WTC11 (cell line): ENCODE measurements around the gene RSKR. TPM values are rescaled to one million over a fixed set of nuclear protein-coding genes. Genes with fewer than 3 reads are reported as not detected.

Experiments used
- ATAC-seq: fragments of 200-7000 bp; cut with Tn5 transposase; 2 replicates; pipeline ENCODE4 v1.10.0; 2021; ENCODE audit warnings: mild to moderate bottlenecking, moderate library complexity
- CTCF ChIA-PET: fragments of 300-600 bp; sonication (Branson Sonifier 250); formaldehyde crosslinking; loops from one replicate; lab custom pipeline; 2021; ENCODE audit warnings: antibody characterized with exemption; lab: Charles Lee
- POLR2A ChIA-PET: fragments of 350-600 bp; sonication (Branson Sonifier 250); formaldehyde crosslinking; loops from one replicate; lab custom pipeline; 2021; ENCODE audit warnings: antibody characterized with exemption; lab: Charles Lee
- DNase-seq: peaks from one replicate; pipeline ENCODE4 v3.0.0; 2021; ENCODE audit warnings: low spot score
- H3K27ac Mint-ChIP-seq: 2 replicates; pipeline ENCODE4 v1.8.0; 2021; ENCODE audit warnings: mixed read lengths
- H3K27me3 Mint-ChIP-seq: 2 replicates; pipeline ENCODE4 v1.8.0; 2021; ENCODE audit warnings: low read depth, mild to moderate bottlenecking, moderate library complexity, mixed read lengths
- H3K36me3 Mint-ChIP-seq: 2 replicates; pipeline ENCODE4 v1.8.0; 2021; ENCODE audit warnings: mixed read lengths
- H3K4me1 Mint-ChIP-seq: 2 replicates; pipeline ENCODE4 v1.8.0; 2022; ENCODE audit warnings: mixed read lengths
- H3K4me3 Mint-ChIP-seq: 2 replicates; pipeline ENCODE4 v1.8.0; 2021; ENCODE audit warnings: mild to moderate bottlenecking, moderate library complexity, mixed read lengths
- H3K9me3 Mint-ChIP-seq: 2 replicates; pipeline ENCODE4 v1.8.0; 2021; ENCODE audit warnings: mixed read lengths
- ATF2 ChIP-seq: sonication (generic); formaldehyde crosslinking; IDR thresholded peaks from 2 replicates; pipeline ENCODE4 v1.8.1; 2022; ENCODE audit warnings: low read depth, missing genetic modification reagents, borderline replicate concordance
- ATF6 ChIP-seq: sonication (generic); formaldehyde crosslinking; IDR thresholded peaks from 2 replicates; pipeline ENCODE4 v1.8.1; 2023; ENCODE audit warnings: mild to moderate bottlenecking, missing genetic modification reagents
- CREB1 ChIP-seq: sonication (generic); formaldehyde crosslinking; IDR thresholded peaks from 2 replicates; pipeline ENCODE4 v1.8.0; 2023; ENCODE audit warnings: mild to moderate bottlenecking, missing genetic modification reagents
- CREM ChIP-seq: sonication (generic); formaldehyde crosslinking; IDR thresholded peaks from 2 replicates; pipeline ENCODE4 v1.8.1; 2022; ENCODE audit warnings: mild to moderate bottlenecking, missing genetic modification reagents, moderate library complexity
- E2F4 ChIP-seq: sonication (generic); formaldehyde crosslinking; IDR thresholded peaks from 2 replicates; pipeline ENCODE4 v1.8.1; 2022; ENCODE audit warnings: low read depth, mild to moderate bottlenecking, moderate library complexity, missing genetic modification reagents, borderline replicate concordance
- FOXP4 ChIP-seq: sonication (generic); formaldehyde crosslinking; IDR thresholded peaks from 2 replicates; pipeline ENCODE4 v1.8.0; 2022; ENCODE audit warnings: mild to moderate bottlenecking, missing genetic modification reagents
- HMGA2 ChIP-seq: fragments of 250-450 bp; sonication (Bioruptor Pico); IDR thresholded peaks from 2 replicates; pipeline ENCODE4 v1.4.0; 2021; ENCODE audit warnings: mild to moderate bottlenecking, moderate library complexity
- HMGXB4 ChIP-seq: sonication (generic); formaldehyde crosslinking; IDR thresholded peaks from 2 replicates; pipeline ENCODE4 v1.8.1; 2023; ENCODE audit warnings: mild to moderate bottlenecking, moderate library complexity, missing genetic modification reagents
- JUN ChIP-seq: sonication (generic); formaldehyde crosslinking; IDR thresholded peaks from 2 replicates; pipeline ENCODE4 v1.8.0; 2023; ENCODE audit warnings: mild to moderate bottlenecking, missing genetic modification reagents
- MAX ChIP-seq: sonication (generic); formaldehyde crosslinking; IDR thresholded peaks from 2 replicates; pipeline ENCODE4 v1.8.0; 2022; ENCODE audit warnings: mild to moderate bottlenecking, missing genetic modification reagents
- MXD4 ChIP-seq: fragments of 250-450 bp; sonication (Bioruptor Pico); IDR thresholded peaks from 2 replicates; pipeline ENCODE4 v1.8.0; 2021; ENCODE audit warnings: mild to moderate bottlenecking, moderate library complexity, borderline replicate concordance
- PRDM15 ChIP-seq: sonication (generic); formaldehyde crosslinking; IDR thresholded peaks from 2 replicates; pipeline ENCODE4 v1.8.0; 2022; ENCODE audit warnings: missing genetic modification reagents
- SOX15 ChIP-seq: fragments of 250-450 bp; sonication (Bioruptor Pico); IDR thresholded peaks from 2 replicates; pipeline ENCODE4 v1.9.0; 2021; ENCODE audit warnings: mild to moderate bottlenecking
- USF2 ChIP-seq: sonication (generic); formaldehyde crosslinking; IDR thresholded peaks from 2 replicates; pipeline ENCODE4 v1.8.1; 2023; ENCODE audit warnings: mild to moderate bottlenecking, missing genetic modification reagents, moderate library complexity
- ZBTB43 ChIP-seq: sonication (generic); formaldehyde crosslinking; IDR thresholded peaks from 2 replicates; pipeline ENCODE4 v1.8.1; 2023; ENCODE audit warnings: mild to moderate bottlenecking, missing genetic modification reagents
- ZNF423 ChIP-seq: fragments of 250-450 bp; sonication (Bioruptor Pico); IDR thresholded peaks from 2 replicates; pipeline ENCODE4 v2.1.2; 2022; ENCODE audit warnings: mild to moderate bottlenecking, moderate library complexity
- ZNF425 ChIP-seq: fragments of 250-450 bp; sonication (Bioruptor Pico); conservative IDR thresholded peaks from 2 replicates; pipeline ENCODE4 v1.9.0; 2021; ENCODE audit warnings: mild to moderate bottlenecking
- ZNF671 ChIP-seq: fragments of 250-450 bp; sonication (Bioruptor Pico); IDR thresholded peaks from 2 replicates; pipeline ENCODE4 v1.8.0; 2021; ENCODE audit warnings: mild to moderate bottlenecking
- total RNA-seq: library from RNA; stranded (reverse); gene quantifications from 3 replicates; pipeline ENCODE4 v1.2.3, GENCODE V29; 2021

RSKR gene
- total RNA-seq, 1 experiment from 2014 or later, result 28.0 TPM

- H3K9me3 Mint-ChIP-seq, result no peaks in the 10 kb centered on the region
- ChIA-PET POLR2A (interaction anchor here (0.6 to 1.6 kb wide), 11 partner anchors 17 to 326 kb away, joined by 3 to 8 read pairs (median 3); partner anchors contain the start of genes DHRS13, SDF2, SUPT6H and UNC119), CTCF (interaction anchor here (0.8 to 3.6 kb wide), 9 partner anchors 23 to 82 kb away, joined by 3 to 26 read pairs (median 6); partner anchors contain the start of gene BLTP2)
- H3K4me1 Mint-ChIP-seq, result peaks cover 16% of the 10 kb centered on the region
- H3K27ac Mint-ChIP-seq, result peak within 1 kb of the TSS; percentile 97
- DNase-seq (peak; percentile 99), ATAC-seq (peak; percentile 90)
- H3K36me3 Mint-ChIP-seq, result peaks cover 43% of the 10 kb centered on the region
- peaks cover 3% of the 10 kb centered on the region; the same call in 1 of the 2 replicates for H3K27me3 Mint-ChIP-seq
- peak within 1 kb of the TSS; percentile 75 for H3K4me3 Mint-ChIP-seq
- TF ChIP-seq ATF6 (CRISPR knock-in tag) (no peak), JUN (CRISPR knock-in tag) (no peak), FOXP4 (peak; percentile 71), ZBTB43 (no peak), CREM (CRISPR knock-in tag) (0 out of 2 replicates have a peak, but pooled peaks have one; percentile 69), PRDM15 (CRISPR knock-in tag) (0 out of 2 replicates have a peak, but pooled peaks have one; percentile 14), MXD4 (CRISPR knock-in tag) (no peak), ATF2 (CRISPR knock-in tag) (no peak), ZNF671 (CRISPR knock-in tag) (no peak), SOX15 (no peak), MAX (CRISPR knock-in tag) (peak; percentile 89), HMGXB4 (CRISPR knock-in tag) (no peak), ZNF425 (CRISPR knock-in tag) (no peak), E2F4 (CRISPR knock-in tag) (no peak), HMGA2 (CRISPR knock-in tag) (no peak), USF2 (CRISPR knock-in tag) (peak; percentile 82), ZNF423 (CRISPR knock-in tag) (no peak), CREB1 (CRISPR knock-in tag) (no peak)
Measured at GRCh38 chr17:28576758-28577465, 37.1 kb downstream of the RSKR start, which contains the start of gene ALDOC. ALDOC (minus strand) TSS chr17:28576895; CDS start chr17:28575532, 1,363 bp downstream.
